Keratinocyte (primary cell): ENCODE data around the gene SH3D19. TPM values are rescaled to one million over a fixed set of nuclear protein-coding genes. Genes with fewer than 3 reads are reported as not detected.

Experiments
- DNase-seq: peaks from one replicate; pipeline ENCODE4 v3.0.0-alpha.2; 2011; ENCODE audit warnings: low read depth, missing footprints, low spot score
- FAIRE-seq: peaks from 2 replicates; lab custom pipeline; 2011; peaks lifted over from hg19 to GRCh38; lab: Jason Lieb, UNC
- H2AFZ ChIP-seq: 2 replicates; pipeline ENCODE4 v1.6.0; 2012; ENCODE audit warnings: low read length, control low read depth, inconsistent platforms; ENCODE audit not compliant: control insufficient read depth
- H3K27ac ChIP-seq: 2 replicates; pipeline ENCODE4 v1.5.1; 2011; ENCODE audit warnings: low read length; ENCODE audit not compliant: control insufficient read depth, insufficient read depth
- H3K27me3 ChIP-seq: 3 replicates; pipeline ENCODE4 v1.6.0; 2011; ENCODE audit warnings: low read length; ENCODE audit not compliant: control insufficient read depth, insufficient read depth; ENCODE audit errors: extremely low read depth
- H3K36me3 ChIP-seq, 2 experiments: 2 replicates in 1 of 2; 3 replicates in 1 of 2; pipeline ENCODE4 v1.5.1; 2011; ENCODE audit warnings: low read length in 2 of 2, mild to moderate bottlenecking in 1 of 2; ENCODE audit not compliant: control insufficient read depth in 2 of 2, insufficient read depth in 2 of 2; ENCODE audit errors: extremely low read depth in 1 of 2
- H3K4me1 ChIP-seq: 3 replicates; pipeline ENCODE4 v1.5.1; 2011; ENCODE audit warnings: low read length; ENCODE audit not compliant: control insufficient read depth, insufficient read depth; ENCODE audit errors: extremely low read depth
- H3K4me2 ChIP-seq: 3 replicates; pipeline ENCODE4 v1.6.0; 2011; ENCODE audit warnings: low read depth, low read length; ENCODE audit not compliant: control insufficient read depth, insufficient read depth; ENCODE audit errors: extremely low read depth
- H3K4me3 ChIP-seq, 3 experiments: fragments of 200-600 bp in 1 of 3; sonication (generic) in 1 of 3; 2 replicates in 2 of 3; 3 replicates in 1 of 3; pipeline ENCODE4 v1.5.1; 2011 to 2016; ENCODE audit warnings: low read length in 3 of 3, mild to moderate bottlenecking in 3 of 3, control low read depth in 2 of 3, inconsistent platforms in 1 of 3, low read depth in 1 of 3, mixed read lengths in 1 of 3, mixed run types in 1 of 3, moderate library complexity in 1 of 3; ENCODE audit not compliant: control insufficient read depth in 2 of 3, insufficient read depth in 2 of 3; ENCODE audit errors: extremely low read depth in 1 of 3
- H3K79me2 ChIP-seq: 2 replicates; pipeline ENCODE4 v1.6.0; 2012; ENCODE audit warnings: low read length; ENCODE audit not compliant: control insufficient read depth, insufficient read depth
- H3K9ac ChIP-seq: 3 replicates; pipeline ENCODE4 v1.6.0; 2011; ENCODE audit warnings: low read length; ENCODE audit not compliant: control insufficient read depth, insufficient read depth; ENCODE audit errors: extremely low read depth
- H3K9me1 ChIP-seq: 3 replicates; pipeline ENCODE4 v1.6.0; 2011; ENCODE audit warnings: low read length; ENCODE audit not compliant: control insufficient read depth, insufficient read depth; ENCODE audit errors: extremely low read depth
- H3K9me3 ChIP-seq: 2 replicates; pipeline ENCODE4 v1.5.1; 2012; ENCODE audit warnings: low read depth, low read length; ENCODE audit not compliant: control insufficient read depth
- H4K20me1 ChIP-seq: 3 replicates; pipeline ENCODE4 v1.6.0; 2011; ENCODE audit warnings: low read length; ENCODE audit not compliant: control insufficient read depth, insufficient read depth; ENCODE audit errors: extremely low read depth
- EZH2 ChIP-seq: IDR thresholded peaks from one replicate; pipeline ENCODE4 v1.6.1; 2012; ENCODE audit warnings: inconsistent platforms, mild to moderate bottlenecking, low read length, moderate library complexity
- dilution Hi-C: fragments of 300-500 bp; cut with MboI; formaldehyde crosslinking; loops from one replicate; pipeline ENCODE4 v1.7.0; 2020; ENCODE audit warnings: low sequenced_read_pairs; ENCODE audit not compliant: extremely low pct_ligation_motif_present
- polyA plus RNA-seq, 5 experiments: library from polyadenylated mRNA; depleted of rRNA in 3 of 5; stranded (reverse) in 3 of 5; stranded (forward) in 1 of 5; unstranded in 1 of 5; fragments of >200 nt; gene quantifications; 1 replicate in 1 of 5; 2 replicates in 3 of 5; 3 replicates in 1 of 5; pipeline versions ENCODE4 v1.2.1 to v1.2.3, GENCODE V29; 2011 to 2012; ENCODE audit warnings: missing spikeins in 2 of 5, low read depth in 1 of 5, low replicate concordance in 1 of 5
- TF ChIP-seq, protein P1 (sequence below), 3 experiments: IDR thresholded peaks in 1 of 3; conservative IDR thresholded peaks in 1 of 3; optimal IDR thresholded peaks in 1 of 3; 2 replicates in 2 of 3; 3 replicates in 1 of 3; pipeline versions ENCODE3 to v1.5.1; 2011; ENCODE audit warnings: low read length in 3 of 3, mild to moderate bottlenecking in 3 of 3, moderate library complexity in 2 of 3, control low read depth in 1 of 3, inconsistent platforms in 1 of 3; ENCODE audit not compliant: insufficient read depth in 2 of 3; ENCODE audit errors: extremely low read depth in 1 of 3

SH3D19 gene
- polyA plus RNA-seq, 1 donor (not counting 4 experiments of a cell fraction or from before 2014, with no cell fraction given), result 24.8 TPM

- no peak overlapping the region for H2AFZ ChIP-seq
- H3K4me1 ChIP-seq, result peaks cover 37% of the 10 kb centered on the region
- DNase-seq, result no peak
- peak overlapping the region; percentile 43 for H3K4me2 ChIP-seq
- no peak for TF ChIP-seq EZH2
- TF ChIP-seq, protein P1, sequence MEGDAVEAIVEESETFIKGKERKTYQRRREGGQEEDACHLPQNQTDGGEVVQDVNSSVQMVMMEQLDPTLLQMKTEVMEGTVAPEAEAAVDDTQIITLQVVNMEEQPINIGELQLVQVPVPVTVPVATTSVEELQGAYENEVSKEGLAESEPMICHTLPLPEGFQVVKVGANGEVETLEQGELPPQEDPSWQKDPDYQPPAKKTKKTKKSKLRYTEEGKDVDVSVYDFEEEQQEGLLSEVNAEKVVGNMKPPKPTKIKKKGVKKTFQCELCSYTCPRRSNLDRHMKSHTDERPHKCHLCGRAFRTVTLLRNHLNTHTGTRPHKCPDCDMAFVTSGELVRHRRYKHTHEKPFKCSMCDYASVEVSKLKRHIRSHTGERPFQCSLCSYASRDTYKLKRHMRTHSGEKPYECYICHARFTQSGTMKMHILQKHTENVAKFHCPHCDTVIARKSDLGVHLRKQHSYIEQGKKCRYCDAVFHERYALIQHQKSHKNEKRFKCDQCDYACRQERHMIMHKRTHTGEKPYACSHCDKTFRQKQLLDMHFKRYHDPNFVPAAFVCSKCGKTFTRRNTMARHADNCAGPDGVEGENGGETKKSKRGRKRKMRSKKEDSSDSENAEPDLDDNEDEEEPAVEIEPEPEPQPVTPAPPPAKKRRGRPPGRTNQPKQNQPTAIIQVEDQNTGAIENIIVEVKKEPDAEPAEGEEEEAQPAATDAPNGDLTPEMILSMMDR (optimal IDR thresholded peaks at IDR 0.05 in 1 of 3, IDR thresholded peaks at IDR 0.05 in 1 of 3, conservative IDR thresholded peaks at IDR 0.05 in 1 of 3; ENCODE audit: extremely low read depth in 1 of 3, insufficient read depth in 2 of 3, low read length in 3 of 3), result no peak
- no peak overlapping the region for H3K9ac ChIP-seq
- dilution Hi-C loops, result no loop called here
- no peaks in the 10 kb centered on the region for H4K20me1 ChIP-seq
- peak overlapping the region; percentile 53 for H3K27ac ChIP-seq
- peaks cover 71% of the 10 kb centered on the region for H3K79me2 ChIP-seq
- peak; percentile 41 for FAIRE-seq
- no peaks in the 10 kb centered on the region for H3K9me3 ChIP-seq
- H3K9me1 ChIP-seq, result no peaks in the 10 kb centered on the region
- no peak overlapping the region for H3K4me3 ChIP-seq
- H3K27me3 ChIP-seq, result no peaks in the 10 kb centered on the region
- no peaks in the 10 kb centered on the region for H3K36me3 ChIP-seq
These were observed 10.9 kb downstream of the SH3D19 start for GRCh38 chr4:151314479-151314878.

DNA sequence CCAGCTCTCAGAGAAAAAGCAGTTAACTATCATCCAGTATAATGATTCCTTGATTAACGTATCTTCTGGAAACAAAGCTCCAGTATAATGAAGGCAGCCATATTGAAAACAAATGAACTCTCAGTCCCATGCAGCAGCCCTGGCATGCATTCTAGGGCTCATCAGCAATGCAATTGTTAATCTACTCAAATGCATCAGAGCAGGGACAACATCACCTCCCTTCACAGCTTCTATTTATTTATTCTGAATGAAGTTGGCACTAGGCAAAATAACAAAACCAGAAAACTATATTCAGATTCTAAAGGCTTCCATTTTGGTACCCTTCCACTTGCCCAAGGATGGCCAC lies 11.4 kb downstream of the SH3D19 start:
- Histone ChIP-seq H3K4me2 (peak overlapping the region; percentile 49), H2AFZ (no peak overlapping the region), H3K36me3 (no peaks in the 10 kb centered on the region), H3K4me3 (no peak overlapping the region), H3K9me1 (no peaks in the 10 kb centered on the region), H3K4me1 (peaks cover 37% of the 10 kb centered on the region), H3K79me2 (peaks cover 71% of the 10 kb centered on the region), H3K9me3 (no peaks in the 10 kb centered on the region), H3K9ac (no peak overlapping the region), H4K20me1 (no peaks in the 10 kb centered on the region), H3K27ac (peak overlapping the region; percentile 29), H3K27me3 (no peaks in the 10 kb centered on the region)
- TF ChIP-seq, protein P1 (optimal IDR thresholded peaks at IDR 0.05 in 1 of 3, IDR thresholded peaks at IDR 0.05 in 1 of 3, conservative IDR thresholded peaks at IDR 0.05 in 1 of 3; ENCODE audit: extremely low read depth in 1 of 3, insufficient read depth in 2 of 3, low read length in 3 of 3), result no peak
- no peak for TF ChIP-seq EZH2
- DNase-seq, result no peak
- no peak for FAIRE-seq
- dilution Hi-C loops, result no loop called here
